Measurements from ENCODE around the gene JARID2.

- TF ChIP-seq CTCF (IDR thresholded peaks at IDR 0.05; ENCODE audit: low read depth, low read length, missing input control), result no peak
- TF ChIP-seq SP1 (IDR thresholded peaks at IDR 0.05), result no peak
- TF ChIP-seq ATF3 (IDR thresholded peaks at IDR 0.05), result no peak
- no peak for TF ChIP-seq YY1 (IDR thresholded peaks at IDR 0.05)
- TF ChIP-seq JUND (IDR thresholded peaks at IDR 0.05), result no peak
- TF ChIP-seq GABPA (IDR thresholded peaks at IDR 0.05 in 1 of 2, conservative IDR thresholded peaks at IDR 0.05 in 1 of 2), result no peak
- no peak for TF ChIP-seq REST (IDR thresholded peaks at IDR 0.05)
- TF ChIP-seq HNF4A (conservative IDR thresholded peaks at IDR 0.05), result no peak
Measured at GRCh38 chr6:15435468-15435867, 189.6 kb downstream of the JARID2 start.

Measured in liver (tissue), 3 donors.